GM19043 (cell line): Measurements from ENCODE around the gene MRPL36.
"Not testable (repeated sequence)": the region's sequence is repeated elsewhere in the genome, so short reads cannot be mapped to it uniquely, and the experiment has no call there.

Source experiments
- ATAC-seq: cut with Tn5 transposase; IDR thresholded peaks from one replicate; pipeline ENCODE4 v1.9.1; 2021; ENCODE audit warnings: low read depth; ENCODE audit not compliant: unreplicated experiment

Gene MRPL36

DNA sequence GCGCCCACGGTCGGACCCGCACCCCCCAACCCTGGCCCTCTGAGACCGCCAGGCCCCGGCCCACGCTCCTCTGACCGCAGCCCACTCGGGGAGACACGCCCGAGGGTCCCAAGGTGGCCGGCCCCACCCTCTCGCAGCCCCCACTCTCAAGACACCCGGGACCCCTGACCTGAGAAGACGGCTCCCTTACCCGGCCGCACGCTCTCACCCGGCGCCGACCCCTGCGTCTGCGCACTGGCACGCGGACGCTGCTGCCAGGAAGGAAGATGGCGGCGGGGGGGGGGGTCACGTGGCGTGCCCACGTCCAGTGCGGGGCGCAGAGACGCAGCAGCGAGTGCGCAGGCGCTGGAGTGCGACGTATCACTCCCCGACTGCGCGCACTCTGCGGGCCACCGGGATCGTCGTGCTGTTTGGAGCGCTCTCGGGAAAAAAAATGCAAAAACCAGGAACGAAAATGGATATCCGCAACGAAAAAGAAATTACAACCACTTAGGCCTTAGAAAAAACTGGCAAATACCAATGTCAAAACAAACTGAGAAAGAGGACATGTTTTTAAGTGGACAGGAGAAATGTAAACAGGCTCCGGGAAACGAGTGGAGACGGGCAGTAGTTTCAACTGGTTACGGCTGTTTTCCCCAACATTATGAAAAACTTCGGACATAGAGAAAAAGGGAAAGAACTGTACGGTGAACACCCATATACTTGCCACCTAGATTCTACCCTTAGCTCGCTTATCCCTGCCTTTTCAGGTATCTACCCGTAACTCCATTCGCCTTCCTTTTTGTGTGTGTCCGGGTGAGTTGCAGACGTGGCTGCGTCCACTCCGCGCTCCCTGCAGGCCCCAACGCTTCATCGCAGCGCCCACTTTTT lies at the start of gene MRPL36:
Gene MRPL36, minus strand, starts transcription at position 236 of the 870 bp plus-strand sequence. CDS start 902 bp downstream, outside the sequence.
- ATAC-seq: peak; percentile 37

DNA sequence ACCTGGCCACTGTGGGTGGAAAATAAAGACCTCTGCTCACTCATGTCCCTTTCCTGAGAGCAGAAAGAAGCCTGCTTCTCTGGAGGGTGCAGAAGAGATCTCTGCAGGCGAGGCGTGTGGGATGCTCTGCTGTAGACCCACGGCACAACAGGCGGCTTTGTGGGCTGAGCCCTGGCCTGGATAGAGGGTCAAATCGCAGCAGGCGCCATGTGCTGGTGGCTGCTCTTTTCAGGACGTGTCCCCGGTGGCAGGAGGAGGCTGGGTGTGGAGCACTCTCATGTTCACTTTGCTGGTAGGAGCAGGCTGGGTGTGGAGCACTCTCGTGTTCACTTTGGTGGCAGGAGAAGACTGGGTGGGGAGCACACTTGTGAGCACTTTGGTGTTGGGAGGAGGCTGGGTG lies 48.0 kb upstream of the MRPL36 start:
- ATAC-seq: no peak

DNA sequence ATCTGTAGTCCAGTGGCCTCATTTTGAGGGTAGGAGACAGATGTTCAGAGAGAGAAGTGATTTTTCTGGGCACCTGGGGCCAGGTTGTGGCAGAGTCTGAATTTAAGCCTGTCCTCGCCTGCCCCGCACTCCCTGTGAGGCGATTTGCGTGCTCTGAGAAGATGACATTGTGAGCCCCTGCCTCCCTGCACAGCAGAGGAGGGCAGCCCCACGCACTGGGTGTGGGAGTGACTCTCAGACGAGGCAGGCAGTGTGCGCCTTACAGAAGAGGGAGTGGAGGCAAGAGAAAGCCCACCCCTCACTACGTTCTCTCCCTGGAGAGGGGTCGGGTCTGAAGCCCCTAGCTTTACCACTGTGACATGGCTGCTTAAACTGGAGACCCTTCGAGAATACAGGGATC lies 47.4 kb upstream of the MRPL36 start:
- ATAC-seq: no peak

DNA sequence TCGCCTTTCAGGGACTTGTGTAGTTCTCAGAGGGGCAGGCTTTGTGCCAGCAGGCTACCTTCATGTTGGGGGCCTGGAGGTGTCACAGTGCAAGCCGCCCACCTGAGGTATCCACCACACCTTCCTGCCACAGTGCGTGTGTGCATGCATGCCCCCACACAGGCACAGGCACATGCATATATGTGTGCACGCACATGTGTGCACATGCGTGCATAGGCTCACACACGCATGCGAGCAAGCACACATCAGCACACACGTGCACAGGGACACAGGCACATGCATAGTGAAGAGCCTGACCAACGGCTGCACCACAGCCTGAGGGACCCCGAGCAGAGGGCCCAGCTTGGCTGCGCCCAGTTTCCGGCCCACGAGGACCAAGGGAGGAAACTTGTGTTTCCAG lies 46.9 kb upstream of the MRPL36 start:
- ATAC-seq: no peak

DNA sequence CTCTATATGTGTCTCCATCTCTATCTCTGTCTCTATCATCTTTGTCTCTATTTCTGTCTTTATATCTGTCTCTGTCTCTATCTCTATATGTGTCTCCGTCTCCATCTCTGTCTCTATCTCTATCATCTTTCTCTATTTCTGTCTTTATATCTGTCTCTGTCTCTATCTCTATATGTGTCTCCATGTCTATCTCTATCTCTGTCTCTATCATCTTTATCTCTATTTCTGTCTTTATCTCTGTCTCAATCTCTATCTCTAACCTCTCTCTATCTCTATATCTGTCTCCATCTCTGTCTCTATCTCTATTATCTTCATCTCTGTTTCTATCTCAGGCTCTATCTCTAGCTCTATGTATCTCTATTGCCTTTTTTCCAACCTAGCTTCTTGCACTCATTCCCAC lies 46.1 kb upstream of the MRPL36 start:
- ATAC-seq: no peak

DNA sequence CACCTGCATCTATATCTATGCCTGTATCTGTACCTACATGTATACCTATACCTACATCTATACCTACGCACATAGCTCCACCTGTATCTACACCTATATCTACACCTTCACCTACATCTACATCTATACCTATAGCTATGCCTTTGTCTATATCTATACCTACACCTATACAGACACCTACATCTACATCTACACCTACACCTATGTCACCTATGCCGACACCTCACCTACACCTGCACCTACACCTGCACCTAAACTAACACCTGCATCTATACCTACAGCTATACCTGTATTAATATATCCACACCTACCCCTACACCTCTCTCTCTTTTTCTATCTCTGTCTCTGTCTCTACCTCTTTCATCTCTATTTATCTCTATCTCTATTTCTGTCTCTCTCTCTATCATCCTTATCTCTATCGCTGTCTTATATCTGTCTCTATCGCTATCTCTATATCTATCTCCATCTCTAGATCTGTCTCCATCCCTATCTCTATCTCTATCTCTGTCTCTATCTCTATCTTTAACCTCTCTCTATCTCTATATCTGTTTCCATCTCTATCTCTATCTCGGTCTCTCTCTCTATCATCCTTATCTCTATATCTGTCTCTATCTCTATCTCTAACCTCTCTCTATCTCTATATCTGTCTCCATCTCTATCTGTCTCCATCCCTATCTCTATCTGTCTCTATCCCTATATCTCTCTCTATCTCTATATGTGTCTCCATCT lies 45.2 kb upstream of the MRPL36 start:
- no peak for ATAC-seq

DNA sequence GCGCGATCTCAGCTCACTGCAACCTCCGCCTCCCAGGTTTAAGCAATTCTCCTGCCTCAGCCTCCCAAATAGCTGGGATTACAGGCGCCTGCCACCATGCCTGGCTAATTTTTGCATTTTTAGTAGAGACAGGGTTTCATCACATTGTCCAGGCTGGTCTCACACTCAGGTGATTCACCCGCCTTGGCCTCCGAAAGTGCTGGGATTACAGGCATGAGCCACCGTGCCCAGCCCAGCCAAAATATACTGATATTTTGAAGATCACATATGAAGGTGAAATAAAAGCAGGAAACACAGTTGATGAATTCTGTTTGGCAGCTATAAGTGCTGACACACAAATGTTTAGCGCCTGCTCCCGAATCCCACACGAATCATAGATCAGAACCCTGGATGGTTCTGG lies 44.1 kb upstream of the MRPL36 start:
- ATAC-seq: not testable (repeated sequence)

DNA sequence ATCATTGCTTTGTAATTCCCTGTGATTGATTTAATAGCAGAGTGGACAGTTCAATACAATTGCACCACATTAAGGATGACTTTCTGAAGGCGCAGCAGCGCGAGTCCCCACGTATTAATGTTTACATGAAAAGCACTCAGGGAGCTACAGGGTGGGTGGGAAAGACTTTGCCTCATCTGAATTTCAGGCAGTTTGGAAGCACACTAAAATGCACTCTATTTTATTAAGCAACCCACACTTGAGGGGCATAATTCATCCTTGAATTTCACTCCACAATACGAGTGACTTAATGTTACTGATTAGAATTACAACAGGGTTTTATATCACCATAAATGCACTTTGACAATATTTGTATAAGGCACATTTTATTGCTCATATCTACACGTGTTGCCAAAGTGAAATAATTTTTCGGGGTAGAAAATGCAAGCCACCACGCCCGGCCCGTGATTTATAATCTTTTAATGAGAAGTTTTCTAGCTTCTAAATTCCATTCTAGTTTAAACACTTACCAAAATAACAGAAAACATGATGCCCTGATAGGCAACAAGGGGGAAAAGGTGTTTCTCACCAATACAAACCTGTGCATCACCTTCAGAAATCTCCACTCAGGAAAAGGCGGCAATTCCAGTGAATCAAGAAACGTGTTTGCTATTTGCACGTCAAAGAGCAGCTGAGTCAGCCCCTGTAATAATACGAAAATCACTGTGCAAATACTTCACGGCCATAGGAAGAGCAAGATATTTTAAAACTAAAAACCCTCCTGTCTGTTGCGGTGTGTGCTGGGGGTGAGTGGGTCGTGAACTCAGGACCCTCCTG lies 42.6 kb upstream of the MRPL36 start:
- no peak for ATAC-seq

DNA sequence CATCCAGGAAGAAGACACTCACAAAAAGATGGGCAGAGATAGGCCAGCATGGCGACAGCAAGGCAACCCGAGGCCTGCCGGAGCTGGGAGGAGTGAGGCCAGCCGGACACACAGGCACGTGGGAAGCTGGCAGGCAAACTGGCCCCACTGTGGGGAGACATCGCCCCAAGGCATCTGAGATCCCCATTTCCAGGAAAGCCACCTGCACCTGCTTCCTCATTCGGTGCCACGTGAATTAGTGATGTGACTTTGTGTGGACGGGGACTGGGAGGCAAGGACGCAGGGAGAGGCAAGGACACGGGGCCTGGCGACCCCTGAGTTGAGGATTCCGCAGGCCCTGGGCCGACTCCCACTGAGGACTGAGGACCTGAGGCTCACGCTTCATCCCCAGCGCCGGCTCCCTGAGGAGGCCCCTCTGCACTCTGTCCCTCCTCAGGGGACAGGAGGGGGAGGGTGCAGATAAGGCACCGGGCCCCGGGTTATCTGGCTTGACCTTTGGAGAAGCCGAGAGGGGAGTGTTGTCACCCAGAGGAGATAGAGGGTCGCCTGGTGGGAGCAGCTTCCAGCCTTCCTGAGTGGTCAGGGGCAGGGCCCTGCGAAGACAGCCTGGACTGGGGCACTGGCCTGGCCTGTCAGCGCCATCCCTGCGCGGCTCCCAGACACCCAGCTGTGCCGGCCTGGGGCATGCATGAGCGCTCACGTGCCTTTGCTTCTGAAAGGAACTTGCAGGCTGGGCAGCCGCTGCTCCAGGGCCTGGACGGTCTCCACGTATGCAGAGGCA lies 41.3 kb upstream of the MRPL36 start:
- no peak for ATAC-seq

DNA sequence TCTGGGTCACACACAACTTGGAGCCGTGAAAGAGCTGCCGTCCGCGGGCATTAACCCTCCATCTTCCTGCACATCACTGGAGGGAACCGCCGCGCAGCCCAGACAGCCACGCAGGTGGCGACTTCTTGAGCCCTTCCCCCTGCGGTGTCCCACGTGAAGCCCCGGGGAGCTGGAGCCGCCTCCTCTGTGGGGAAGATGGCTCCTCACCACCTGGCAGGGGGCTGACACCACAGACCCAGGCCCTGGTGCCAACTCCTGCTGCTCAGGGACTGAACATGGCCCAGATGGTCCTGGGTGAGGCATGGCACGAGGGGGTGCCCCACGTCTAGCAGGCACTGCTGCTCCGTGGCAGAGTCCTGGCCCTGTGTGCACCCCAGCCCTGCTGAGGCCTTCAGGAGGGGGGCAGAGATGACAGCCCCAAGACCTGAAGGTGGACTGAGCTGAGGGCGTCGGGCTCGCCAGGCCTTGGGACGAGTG lies 40.5 kb upstream of the MRPL36 start:
- ATAC-seq: no peak

DNA sequence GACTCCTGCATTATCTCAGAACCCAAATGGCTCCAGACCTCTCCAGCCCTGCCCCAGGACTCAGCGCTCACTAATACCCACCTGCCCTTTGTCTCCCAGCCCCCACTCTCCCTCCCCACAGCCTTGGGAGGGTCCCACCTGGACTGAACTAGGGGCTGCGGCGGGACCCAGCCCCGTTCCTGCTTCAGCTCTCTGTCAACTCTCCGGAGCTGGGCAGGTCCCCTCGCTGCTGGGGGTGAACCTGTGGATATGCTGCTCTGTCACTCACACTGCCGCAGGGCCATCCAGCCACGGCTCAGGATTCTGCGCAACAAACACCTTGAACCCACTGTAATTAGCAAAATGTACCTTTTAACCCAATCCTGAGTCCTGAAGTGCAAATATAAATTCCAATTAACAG lies 38.4 kb upstream of the MRPL36 start:
- ATAC-seq: no peak

DNA sequence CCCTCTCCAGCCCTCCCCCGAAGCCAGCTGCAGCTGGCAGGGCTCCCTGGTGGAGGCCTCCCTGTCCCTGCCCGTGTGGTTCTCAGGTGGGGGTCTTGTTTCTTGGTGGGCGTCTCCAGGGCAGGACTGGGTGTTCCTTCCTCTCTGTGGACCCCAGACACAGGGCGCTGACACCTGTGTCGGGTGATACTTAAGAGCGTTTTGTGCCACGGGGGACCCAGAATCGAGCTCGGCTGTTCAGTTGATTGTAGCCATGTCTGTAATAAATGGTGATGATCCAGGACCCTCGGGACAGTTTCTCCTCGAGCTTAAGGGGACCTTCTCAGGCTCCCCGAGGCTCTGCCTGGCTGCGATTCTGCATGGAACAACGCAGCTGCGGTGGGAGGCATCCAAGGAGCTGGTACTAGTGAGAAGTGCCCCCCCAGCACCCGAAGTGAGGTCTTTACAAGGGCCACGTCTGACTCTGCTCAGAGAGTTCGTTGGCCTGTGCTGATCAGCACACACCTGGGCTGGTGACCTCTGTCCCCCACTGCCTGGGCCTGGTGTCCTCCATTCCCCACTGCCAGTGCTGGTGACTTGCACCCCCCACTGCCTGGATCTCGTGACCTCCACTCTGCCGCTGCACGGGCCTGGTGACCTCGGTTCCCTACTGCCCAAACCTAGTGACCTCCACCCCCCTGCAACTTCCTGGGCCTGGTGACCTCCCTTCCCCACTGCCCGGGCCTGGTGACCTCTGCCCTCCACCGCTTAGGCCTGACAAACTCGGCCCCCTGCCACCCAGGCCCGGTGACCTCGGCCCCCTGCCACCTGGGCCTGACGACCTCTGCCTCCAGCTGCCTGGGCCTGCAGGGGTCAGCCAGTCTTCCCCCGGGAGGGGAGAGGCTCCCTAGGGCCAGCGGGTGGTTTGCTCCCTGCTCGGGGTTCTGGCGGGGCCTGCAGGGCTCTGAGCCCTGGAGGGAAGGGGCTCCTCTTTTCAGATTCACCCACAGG lies 37.5 kb upstream of the MRPL36 start:
- no peak for ATAC-seq

DNA sequence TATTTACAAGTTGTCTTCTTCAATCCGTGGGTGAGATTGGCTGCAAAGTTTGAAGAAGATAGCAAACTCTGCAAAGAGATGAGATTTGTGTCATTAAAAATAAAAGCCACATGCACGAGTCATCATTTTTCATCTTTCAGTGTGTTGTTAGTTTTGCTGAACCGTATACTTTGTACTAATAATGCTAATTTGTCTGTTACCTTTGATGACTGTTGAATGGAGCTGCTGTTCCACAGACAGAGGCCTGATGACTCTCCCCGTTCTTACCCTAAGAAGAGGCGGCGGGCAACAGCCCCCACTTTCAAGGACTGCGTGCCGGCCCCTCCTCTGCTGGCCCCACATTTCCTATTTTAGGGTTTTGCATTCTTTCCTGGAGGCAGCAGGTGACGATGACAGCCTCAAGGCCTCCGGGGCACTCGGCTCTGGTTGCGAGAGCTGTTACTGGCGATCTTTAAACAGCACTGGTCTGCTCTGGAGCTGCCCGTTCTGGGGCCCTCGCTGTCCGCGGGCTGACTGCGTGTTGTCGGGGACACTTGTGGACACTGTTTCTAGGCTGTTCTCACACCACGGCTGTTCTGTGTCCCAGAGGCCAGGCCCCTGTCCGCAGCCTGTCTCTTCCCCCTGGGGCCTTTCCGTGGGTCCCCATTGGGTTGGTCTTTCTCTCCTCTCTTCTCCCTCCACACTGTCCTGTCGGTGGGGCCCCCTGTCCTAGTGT lies 36.7 kb upstream of the MRPL36 start:
- no peak for ATAC-seq

DNA sequence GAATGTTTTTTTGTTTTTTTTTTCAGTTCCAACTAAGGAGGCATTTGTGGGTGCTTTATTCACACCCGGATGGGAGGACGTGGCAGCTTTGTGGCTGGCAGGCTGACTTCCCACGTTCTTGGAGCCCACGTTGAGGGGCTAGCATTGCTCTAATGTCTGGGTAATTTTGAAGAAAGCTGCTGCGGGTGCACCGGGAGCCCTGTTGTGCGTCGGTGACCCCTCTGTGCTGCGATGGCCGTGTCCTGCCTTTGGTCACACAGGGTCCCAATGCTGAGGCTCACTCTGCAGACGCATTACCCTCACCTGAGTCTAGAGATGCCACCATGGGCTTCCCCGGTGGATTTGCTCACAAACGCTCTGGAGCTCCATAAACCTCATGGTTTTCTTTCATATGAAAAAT lies 35.8 kb upstream of the MRPL36 start:
- no peak for ATAC-seq

DNA sequence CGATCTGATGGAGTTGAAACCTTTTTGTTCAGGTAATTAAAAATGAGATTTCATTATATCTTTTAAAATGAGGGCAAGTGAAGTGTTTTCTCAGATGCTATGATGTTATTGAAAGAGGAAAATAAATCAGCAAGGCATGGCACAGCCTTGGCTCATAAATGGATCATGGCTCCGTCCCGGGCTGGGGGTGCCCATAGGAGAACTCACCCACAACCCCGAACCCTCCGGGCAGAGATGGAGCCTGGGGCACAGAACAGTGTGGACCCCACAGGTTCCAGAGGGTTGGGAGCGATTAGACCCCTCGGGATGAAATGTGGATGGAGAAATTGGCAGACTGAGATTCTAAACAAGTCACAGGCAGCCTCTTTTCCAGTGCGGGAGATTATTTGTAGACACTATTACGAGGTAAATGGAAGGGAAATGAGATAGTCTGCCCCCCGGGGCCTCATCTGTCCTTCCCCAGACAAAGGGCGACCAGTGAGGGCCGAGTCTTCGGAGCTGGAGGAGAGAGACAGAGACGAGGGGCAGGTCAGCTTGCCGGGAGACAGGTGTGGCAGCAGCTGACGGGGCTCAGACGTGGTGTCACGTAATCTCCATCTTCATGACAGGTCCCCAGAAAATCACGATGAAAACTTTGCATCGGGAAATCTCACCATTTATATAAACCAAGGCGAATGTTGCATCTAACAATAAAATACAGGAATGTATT lies 35.2 kb upstream of the MRPL36 start:
- no peak for ATAC-seq

DNA sequence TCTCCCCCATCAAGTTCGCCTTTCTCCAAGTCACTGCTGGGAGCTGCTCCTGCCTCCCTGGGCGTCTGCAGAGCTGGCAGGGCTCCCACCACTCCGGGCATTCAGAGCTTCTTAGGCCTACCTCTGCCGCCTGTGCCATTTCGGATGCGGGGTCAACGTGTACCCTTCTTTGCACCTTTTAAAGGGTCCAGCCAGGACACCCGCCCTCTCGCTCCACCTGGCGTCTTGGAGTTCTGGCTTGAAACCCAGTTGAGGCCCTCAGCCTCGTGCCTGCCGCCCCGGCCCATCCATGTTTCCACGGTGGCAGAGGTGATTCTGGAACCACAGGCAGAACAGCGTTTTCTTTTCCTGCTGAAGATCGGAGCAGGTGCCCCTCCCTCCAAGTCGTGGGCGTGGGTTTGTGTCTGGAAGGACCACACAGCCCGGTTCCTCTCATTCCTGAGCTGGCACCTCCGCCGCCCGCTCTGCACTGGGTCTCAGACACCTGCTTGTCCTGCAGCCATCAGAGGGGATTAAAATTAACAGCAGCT lies 34.5 kb upstream of the MRPL36 start:
- no peak for ATAC-seq

DNA sequence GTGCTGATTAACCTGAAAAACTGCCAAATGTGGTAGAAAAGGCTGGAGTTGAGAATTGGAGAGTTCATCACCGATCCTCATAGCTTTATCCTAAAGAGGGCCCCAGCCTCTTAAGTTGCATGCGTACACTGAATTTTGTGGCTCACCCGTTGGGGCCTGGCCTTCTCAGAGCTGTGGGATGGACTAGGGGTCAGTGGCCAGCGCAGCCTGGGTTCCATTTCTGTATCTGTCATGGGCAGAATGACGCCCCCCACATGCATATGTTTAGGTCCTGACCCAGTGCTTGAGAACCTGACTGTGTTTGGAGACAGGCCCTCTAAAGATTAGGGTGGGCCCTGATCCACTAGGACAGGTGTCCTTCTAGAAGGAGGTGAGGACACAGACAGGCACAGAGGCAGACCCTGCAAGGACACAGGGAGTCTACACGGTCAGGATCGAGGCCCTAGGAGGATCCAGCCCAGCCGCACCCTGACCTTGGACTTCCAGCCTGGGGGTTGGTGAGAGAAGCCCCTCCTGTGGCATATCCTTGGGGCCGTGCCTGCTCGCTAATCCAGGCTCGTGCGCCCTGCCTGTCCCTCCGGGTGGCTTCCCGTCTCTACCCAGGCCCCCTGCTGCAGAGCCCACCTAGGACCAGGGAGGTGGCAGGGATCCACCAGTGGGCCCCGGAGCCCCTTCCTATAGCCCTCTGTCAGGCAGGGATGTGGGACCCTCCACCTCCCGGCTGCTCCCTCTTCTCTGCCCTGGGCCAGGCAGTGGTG lies 33.8 kb upstream of the MRPL36 start:
- no peak for ATAC-seq
